A549 (cell line): ENCODE measurements around the gene ADGRG1.

ENCODE experiments used
- CEBPB ChIP-seq, 2 experiments: fragments of >200 bp in 1 of 2; sonication (Bioruptor Twin) in 1 of 2; formaldehyde crosslinking in 1 of 2; IDR thresholded peaks; 2 replicates each; pipeline ENCODE4 v1.6.1; 2012 to 2016
- CTCF ChIP-seq: fragments of >200 bp; sonication (Bioruptor Twin); formaldehyde crosslinking; IDR thresholded peaks from 3 replicates; pipeline ENCODE4 v1.5.1; 2016
- ESRRA ChIP-seq: fragments of 150-350 bp; IDR thresholded peaks from 2 replicates; pipeline ENCODE4 v1.6.1; 2014; ENCODE audit warnings: mild to moderate bottlenecking, low read length, borderline replicate concordance
- KDM1A ChIP-seq: fragments of 200-600 bp; sonication (generic); IDR thresholded peaks from 2 replicates; pipeline ENCODE4 v1.6.1; 2016; ENCODE audit warnings: low read depth, mild to moderate bottlenecking
- MAX ChIP-seq: IDR thresholded peaks from 2 replicates; pipeline ENCODE4 v1.6.1; 2012
- POLR2A ChIP-seq: IDR thresholded peaks from 2 replicates; pipeline ENCODE4 v1.6.1; 2012; ENCODE audit warnings: mild to moderate bottlenecking, low read length
- REST ChIP-seq: fragments of 200-600 bp; sonication (generic); IDR thresholded peaks from 2 replicates; pipeline ENCODE4 v1.6.1; 2016; ENCODE audit warnings: antibody characterized with exemption, mild to moderate bottlenecking, moderate library complexity

- no peak for TF ChIP-seq POLR2A
- TF ChIP-seq CTCF, result no peak
- TF ChIP-seq REST, result no peak
- no peak for TF ChIP-seq MAX
- no peak for TF ChIP-seq KDM1A
- no peak for TF ChIP-seq CEBPB (IDR thresholded peaks at IDR 0.05)
- no peak for TF ChIP-seq ESRRA
Observed at GRCh38 chr16:57616876-57617275, 11.6 kb upstream of the ADGRG1 start.
